ENCODE data around the gene KCNMB3.
A peak's percentile ranks its signal among the peaks of the same experiment; 100 is the strongest.
"Not testable (repeated sequence)": the region's sequence is repeated elsewhere in the genome, so short reads cannot be mapped to it uniquely, and the experiment has no call there.

Gene KCNMB3

DNA sequence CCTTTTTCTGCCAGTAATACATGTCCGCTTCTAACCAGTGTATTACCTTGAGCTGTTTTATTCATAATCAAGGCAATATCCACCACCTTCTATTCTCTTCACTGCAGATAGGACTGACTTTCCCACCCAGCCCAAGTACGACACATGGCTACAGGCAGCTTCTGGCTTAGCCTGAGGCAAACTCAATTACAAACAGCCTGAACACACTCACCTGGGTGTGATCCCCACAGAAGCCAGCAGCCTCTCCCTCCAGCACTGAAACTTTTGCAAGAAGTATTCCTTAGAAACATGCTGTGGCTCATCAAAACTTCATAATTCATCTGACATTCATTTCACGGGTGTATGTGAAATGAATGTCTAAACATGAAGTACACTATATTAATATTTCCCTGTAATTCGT is 13.5 kb upstream of the KCNMB3 start:
- DNase-seq (ENCODE audit: low read depth in 2 of 2), result no peak

DNA sequence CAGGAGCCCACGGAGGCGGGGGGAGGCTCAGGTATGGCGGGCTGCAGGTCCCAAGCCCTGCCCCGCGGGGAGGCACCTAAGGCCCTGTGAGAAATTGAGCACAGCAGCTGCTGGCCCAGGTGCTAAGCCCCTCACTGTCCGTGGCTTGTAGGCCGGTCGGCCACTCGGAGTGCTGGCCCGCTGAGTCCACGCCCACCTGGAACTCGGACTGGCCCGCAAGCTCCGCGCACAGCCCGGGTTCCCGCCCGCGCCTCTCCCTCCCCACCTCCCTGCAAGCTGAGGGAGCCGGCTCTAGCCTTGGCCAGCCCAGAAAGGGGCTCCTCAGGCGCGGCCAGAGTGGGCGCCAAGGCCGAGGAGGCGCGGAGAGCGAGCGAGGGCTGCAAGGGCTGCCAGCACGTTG is 12.2 kb upstream of the KCNMB3 start:
- DNase-seq (ENCODE audit: low read depth in 2 of 2), result no peak

DNA sequence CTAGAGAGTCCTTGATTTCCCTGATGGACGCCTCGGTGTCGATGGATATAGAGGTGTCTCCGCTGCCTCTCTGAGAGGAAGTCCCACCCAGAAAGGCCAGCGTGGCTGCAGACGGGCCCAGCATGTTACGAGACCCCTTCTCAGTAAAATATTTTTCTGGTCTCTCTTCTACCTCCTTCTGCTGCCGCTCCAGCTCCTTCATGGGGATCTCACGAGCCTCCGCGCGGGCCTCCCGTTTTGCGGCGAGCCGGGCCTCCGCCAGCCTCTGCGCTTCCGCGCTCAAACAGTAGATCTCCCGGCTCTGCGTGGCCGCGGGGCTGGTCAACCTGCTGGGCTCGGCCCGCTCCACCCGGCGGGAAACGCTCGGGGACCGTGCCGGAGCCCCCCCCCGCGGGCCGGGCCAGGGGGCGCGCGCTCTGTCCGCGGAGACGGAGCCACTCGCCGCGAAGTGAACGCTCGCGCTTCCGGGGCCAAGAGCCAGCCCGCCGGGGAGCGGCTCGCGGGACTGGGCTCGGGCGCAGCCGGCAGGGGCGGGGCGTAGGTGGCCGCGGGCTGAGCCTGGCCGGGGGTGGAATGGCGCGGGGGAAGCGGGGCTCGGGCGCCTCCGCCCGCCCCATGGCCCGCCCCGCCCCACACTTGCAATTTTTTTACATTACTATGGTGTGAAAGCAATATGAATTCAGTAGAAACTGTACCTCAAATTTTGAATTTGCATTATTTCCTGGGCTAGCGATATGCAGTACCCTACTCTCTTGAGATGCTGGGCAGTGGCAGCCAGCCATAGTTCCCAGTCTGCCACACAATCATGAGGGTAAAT is 10.2 kb upstream of the KCNMB3 start:
- peak; percentile 41 to 45 for DNase-seq (ENCODE audit: low read depth in 2 of 2)

DNA sequence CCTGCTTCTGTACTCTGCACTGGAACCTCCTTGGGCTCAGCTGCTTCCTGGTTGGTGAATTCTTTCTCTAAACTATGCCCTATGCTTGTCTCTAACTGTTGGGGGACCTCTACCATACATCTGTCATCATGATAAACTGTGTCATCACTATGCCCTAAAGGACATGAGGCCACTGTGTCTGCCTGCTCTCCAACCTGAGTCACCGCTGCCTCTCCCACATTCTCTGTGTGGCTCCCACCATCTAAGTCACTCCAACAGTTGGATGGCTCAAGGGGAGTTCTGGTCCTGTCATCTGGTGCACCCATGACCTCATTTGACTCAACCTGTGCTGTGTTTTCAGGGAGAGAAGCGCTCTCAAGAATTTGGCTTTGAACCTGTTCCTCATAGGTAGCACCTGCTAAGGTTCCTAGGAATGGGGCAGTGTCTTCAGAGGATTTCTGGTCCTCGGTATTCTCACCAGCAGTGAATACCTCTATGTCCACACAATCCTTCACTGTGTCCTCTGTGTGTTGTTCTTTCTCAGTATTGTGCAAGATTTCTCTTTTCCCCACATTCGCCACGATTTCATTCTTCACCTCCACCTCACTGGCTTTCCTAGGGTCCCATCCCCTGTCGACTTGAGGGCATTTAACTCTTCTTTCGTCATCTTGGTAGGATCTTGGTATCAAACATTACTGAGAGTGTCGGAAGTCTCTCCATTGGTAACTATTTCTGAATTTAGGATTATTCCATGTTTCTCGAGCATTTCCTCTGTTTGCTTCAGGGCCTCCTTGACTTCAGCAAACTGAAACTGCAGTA is 9.2 kb upstream of the KCNMB3 start:
- not testable (repeated sequence) for DNase-seq (ENCODE audit: low read depth in 2 of 2)

DNA sequence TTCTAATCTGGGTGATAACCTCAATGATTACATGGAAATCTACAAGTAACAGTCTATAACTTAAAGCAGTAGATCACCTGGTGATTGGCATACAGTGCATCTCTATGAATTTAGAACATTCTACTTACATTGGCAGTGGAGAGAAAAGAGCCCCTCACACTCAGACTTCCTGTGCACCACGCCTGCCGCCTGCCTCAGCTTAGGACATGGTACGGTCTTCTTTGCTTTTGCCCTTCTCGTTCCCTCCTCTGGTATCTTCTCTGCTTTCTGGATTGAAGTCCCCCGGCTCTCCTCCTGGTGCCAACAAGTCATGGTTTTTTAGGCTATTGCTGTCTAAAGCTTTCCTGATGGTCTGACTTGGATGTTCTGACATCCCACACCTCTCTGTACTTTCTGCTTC is 7.9 kb upstream of the KCNMB3 start:
- no peak for DNase-seq (ENCODE audit: low read depth in 2 of 2)

DNA sequence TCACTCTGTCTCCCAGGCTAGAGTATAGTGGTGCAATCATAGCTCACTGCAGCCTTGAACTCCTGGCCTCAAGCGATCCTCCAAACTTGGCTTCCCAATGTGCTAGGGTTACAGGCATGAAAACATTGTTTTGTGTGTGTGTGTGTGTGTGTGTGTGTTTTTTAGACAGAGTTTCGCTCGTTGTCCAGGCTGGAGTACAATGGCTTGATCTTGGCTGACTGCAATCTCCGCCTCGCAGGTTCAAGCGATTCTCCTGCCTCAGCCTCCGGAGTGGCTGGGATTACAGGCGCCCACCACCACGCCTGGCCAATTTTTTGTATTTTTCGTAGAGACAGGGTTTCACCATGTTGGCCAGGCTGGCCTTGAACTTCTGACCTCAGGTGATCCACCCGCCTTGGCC is 6.8 kb upstream of the KCNMB3 start:
- not testable (repeated sequence) for DNase-seq (ENCODE audit: low read depth in 2 of 2)

DNA sequence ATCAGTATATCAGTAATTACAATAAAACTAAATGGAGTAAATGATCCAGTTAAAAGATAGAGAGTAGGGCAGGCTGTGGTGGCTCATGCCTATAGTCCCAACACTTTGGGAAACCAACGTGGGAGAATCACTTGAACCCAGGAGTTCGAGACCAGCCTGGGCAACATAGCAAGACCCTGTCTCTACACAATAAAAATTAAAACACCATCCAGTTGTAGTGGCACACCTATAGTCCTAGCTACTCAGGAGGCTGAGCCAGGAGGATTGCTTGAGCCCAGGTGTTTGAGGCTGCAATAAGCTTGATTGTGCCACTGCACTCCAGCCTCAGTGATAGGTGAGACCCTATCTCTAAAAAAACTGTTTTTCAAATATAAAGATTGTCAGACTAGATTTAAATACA is 5.9 kb upstream of the KCNMB3 start:
- no peak for DNase-seq (ENCODE audit: low read depth in 2 of 2)

DNA sequence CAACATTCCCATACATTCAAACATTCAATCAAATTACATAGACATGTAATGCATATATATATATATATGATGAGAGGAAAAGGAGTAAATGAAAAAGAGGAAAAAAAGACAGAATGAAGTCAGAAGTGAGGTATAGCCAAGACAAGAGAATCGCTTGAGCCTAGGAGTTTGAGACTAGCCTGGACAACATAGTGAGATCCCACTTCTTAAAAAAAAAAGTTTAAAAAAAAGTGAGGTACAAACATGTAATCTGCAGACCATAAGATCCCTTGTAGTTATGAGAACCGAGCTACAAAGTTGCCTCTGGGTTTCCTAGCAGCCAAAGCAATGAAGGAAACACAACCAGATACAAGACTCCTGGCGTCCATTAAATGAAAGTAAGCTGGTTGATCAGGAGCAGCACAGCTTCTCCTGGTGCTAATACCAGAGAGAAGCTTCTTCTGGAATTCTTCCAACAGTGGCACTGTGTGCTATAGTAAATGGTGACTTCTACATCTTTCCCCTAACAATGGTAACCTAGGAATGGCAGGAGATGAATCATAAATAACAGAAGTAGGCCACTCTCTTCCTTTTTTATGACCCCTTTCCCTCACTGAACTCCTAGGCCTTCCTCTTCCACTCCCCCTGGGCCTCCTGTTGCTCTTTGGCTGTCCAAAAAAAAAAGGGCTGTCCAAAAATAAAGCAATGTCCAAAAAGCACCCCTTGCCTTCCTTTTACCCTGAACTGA is 3.5 kb downstream of the KCNMB3 start:
- DNase-seq (ENCODE audit: low read depth in 2 of 2), result no peak

DNA sequence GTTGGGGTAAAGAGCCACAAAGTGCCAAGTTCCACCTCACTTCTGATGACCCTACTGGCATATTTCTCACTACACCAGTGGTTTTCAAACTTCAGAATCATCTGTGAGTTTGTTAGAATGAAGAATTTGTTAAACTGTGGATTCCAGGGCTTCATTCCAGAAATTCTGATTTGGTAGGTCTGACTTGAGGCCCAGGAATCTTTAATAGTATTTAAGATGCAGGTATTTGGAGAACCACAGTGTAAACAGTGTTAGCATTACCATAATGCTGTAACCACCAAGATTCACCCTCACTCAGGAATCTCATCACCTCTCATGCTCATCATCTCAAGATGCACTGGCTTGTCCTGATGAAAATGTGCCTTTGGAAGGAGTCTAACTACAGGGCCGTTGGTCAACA is 6.0 kb downstream of the KCNMB3 start:
- no peak for DNase-seq (ENCODE audit: low read depth in 2 of 2)

DNA sequence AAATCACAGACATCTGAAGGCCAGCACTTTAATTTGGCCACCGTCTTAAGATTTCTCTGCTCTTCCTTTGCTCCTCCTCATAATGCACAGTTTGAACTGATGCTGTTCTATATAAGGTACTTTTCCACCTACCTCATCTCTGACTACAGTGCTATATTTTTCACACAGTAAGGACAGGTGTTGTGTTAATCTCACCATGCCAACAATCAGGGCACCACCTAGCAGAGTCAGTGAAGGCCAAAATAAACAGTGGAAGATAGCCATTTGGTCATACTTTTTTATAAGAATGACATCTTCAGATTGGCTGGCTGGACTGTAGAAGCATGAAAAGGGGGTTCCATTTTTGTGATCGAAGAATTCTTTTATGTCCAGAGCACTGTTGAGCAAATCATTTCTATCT is 8.1 kb downstream of the KCNMB3 start:
- DNase-seq (ENCODE audit: low read depth in 2 of 2), result not testable (repeated sequence)

DNA sequence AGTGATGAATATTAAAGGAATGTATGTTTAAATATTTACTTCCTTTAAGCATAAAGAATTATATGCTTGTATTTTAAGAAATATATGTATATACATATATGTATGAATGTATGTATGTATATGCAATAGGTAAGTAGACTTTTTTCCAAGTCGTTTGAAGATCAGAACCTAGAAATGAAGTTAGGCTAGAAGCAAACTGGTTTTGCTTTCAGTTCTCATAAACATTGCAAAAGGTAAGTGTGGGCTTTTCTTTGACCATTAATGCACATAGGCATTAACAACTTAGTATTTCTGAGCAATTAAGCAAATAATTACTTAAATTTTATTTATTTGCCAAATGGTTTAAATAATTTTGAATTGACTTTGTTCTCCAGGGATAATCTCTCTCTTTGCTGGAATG is 10.6 kb downstream of the KCNMB3 start:
- DNase-seq (ENCODE audit: low read depth in 2 of 2), result not testable (repeated sequence)

DNA sequence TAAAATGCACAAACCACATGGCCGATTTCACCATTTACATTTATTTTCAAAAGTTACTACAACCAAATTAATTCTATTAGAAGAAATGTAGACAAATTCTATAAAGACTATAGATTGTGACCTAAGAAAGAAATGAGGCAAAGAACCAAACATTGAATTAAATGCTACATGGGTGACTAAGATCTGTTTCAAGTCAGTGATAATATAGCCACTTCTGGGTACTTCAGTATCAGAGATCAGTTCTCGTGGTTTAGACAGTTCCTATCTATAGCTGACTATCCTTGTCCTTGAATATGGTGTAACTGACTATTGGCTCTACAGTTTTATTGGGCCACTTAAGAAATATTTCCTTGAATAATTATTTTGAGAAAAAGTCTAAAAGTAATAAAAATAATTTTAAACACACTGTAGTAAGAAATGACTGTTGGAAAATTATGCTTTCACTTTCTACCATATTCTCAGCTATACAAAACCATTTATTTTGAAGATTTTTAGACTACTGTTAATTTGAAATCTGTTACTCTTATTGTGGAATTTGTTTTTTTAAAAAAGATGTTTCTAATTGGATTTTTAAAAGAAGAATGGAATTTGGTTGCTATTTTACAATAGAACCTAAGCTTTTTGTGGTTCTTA is 14.1 kb downstream of the KCNMB3 start:
- no peak for DNase-seq (ENCODE audit: low read depth in 2 of 2)

DNA sequence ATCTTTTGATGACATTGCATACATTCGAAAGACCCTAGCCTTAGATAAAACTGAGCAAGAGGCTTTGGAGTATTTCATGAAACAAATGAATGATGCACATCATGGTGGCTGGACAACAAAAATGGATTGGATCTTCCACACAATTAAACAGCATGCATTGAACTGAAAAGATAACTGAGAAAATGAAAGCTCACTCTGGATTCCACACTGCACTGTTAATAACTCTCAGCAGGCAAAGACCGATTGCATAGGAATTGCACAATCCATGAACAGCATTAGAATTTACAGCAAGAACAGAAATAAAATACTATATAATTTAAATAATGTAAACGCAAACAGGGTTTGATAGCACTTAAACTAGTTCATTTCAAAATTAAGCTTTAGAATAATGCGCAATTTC is 16.7 kb downstream of the KCNMB3 start:
- DNase-seq (ENCODE audit: low read depth in 2 of 2), result no peak

DNA sequence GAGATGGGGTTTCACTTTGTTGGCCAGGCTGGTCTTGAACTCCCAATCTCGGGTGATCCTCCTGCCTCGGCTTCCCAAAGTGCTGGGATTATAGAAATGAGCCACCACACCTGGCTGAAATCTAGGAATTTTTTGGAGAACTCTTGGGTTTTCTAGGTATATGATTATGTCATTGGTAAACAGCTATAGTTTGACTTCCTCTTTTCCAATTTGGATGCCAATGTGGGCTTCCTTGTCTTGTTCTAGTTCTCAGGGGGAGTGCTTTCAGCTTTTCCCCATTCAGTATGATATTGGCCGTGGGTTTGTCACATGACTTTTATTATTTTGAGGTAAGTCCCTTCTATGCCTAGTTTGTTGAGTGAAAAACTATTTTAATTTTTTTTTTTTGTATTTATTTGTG is 17.9 kb downstream of the KCNMB3 start:
- DNase-seq (ENCODE audit: low read depth in 2 of 2), result no peak

DNA sequence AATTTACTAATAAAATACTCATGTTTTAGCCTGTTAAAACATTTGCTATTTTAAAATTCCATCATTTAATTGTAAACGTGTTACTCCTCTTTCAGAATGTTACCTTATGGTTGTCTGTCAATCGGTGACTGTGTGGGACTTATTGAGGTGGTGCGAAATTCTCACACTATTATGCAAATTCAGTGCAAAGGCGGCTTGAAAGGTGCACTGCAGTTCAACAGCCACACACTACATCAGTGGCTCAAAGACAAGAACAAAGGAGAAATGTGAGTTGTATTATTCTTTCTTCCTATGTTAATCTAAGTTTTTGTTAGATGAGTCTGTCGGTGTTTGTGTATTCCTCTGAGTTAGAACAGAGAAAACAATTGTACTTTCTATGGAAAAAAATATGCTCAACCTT is 21.7 kb downstream of the KCNMB3 start:
- DNase-seq (ENCODE audit: low read depth in 2 of 2), result no peak

DNA sequence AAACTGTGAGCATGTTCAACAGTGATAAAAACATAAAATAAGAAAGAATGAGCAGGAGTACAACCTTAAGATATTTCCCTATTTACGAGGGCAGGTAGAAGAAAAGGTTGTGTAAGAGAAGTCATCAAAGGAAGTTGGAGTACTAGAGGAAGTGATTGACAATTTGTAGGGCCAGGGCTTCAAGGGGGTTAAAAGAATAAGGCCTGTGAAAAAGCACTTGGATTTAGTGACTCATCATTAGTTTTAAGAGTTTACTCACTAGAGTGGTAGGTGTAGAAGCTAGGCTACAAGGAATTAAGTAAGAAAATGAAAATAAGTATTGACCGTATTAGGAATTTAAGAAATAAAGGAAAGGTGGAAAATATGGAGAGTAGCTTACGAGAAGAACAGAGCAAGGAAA is 23.6 kb downstream of the KCNMB3 start:
- DNase-seq (ENCODE audit: low read depth in 2 of 2), result no peak

DNA sequence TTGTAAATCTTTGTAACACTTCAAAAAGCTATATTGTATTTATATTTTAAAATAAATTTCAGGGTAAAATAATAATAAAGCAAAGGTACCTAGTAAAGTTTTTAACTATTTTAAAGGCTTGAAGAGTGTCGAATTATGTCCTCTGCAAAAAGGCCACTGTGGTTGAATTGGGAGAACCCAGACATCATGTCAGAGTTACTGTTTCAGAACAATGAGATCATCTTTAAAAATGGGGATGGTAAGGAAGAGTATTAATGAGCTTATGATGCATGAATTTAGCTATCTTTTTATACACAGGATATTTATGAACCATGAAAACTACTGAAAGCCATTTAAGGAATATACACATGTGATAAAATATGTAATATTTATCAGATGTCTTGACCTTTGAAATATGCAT is 26.3 kb downstream of the KCNMB3 start:
- no peak for DNase-seq (ENCODE audit: low read depth in 2 of 2)

DNA sequence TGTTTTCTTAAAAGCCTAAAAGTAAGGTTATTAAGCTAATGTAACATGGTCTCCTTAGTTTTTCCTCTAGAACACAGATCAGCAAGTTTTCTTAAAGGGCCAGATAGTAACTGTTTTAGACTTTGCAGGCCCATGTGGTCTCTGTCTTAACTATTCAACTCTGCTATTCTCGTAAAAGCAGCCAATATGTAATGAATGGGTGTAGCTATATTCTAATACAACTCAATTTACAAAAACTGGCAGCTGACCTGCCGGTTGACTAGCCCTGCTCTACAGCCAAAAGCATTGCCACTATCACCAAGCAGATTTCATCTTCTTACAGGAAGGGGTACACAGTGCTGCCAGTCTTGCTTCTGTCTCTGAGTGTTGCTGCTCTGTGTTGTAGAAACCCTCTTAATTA is 27.4 kb downstream of the KCNMB3 start:
- DNase-seq (ENCODE audit: low read depth in 2 of 2), result no peak

DNA sequence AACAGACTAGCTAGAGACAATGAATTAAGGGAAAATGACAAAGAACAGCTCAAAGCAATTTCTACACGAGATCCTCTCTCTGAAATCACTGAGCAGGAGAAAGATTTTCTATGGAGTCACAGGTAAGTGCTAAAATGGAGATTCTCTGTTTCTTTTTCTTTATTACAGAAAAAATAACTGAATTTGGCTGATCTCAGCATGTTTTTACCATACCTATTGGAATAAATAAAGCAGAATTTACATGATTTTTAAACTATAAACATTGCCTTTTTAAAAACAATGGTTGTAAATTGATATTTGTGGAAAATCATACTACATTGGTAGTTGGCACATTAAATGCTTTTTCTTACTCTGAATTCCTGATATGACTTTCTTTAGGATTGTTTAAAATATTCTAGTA is 32.7 kb downstream of the KCNMB3 start:
- not testable (repeated sequence) for DNase-seq (ENCODE audit: low read depth in 2 of 2)

DNA sequence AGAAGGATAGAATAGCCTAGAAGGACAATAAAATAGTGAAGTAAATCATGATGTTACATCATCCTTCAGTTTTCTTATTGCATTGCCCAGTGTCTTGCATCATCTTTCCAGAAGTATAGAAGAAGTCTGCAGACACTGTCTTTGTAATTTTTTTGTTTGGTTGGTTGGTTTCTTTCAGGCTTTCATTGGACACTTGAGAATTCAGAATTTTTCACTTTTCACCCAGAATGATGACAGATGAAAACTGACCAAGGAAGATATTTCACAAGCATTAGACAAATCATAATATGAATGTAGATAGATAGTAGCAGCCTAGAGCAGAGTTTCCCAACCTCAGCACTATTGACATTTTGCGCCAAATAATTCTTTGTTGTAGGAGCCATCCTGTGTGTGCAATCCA is 35.4 kb downstream of the KCNMB3 start:
- not testable (repeated sequence) for DNase-seq (ENCODE audit: low read depth in 2 of 2)

DNA sequence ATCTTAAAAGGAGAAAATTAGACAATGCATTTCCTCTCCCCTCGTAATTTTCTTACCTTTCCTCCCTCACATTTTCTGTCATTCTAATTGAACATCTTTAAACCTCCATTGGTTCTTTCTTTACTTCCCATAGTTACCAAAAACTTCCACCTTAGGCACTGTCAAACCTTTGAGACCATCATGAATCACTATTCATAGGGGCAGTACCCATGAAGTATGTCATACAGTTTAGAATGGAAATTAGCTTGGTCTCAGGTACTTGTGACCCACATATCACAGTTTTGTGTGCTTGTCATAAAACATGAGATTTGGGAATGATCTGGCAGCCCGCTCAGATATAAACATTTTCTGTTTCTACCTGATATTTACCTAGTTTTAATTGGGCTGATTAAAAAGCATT is 50.1 kb downstream of the KCNMB3 start:
- DNase-seq (ENCODE audit: low read depth in 2 of 2), result no peak

DNA sequence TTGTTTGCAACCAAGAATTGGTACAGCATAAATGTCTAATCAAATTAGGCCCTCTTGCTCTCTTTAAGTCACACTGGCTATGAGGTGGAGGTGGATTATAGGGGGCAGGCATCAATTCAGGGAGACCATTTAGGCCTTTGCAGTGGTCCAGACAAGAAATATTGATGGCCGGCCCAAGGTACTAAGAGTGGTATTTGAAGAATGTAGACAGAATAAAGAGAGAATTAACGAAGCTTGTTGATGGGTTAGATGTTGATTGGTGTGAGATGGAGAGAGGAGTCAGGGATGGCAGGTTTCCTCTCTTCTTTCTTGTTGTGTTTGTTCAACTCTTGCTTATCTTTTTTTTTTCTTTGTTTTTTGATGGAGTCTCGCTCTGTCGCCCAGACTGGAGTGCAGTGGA is 54.2 kb downstream of the KCNMB3 start:
- no peak for DNase-seq (ENCODE audit: low read depth in 2 of 2)
